NCI-H2227 (cell line): ENCODE data around the gene OR2A1.
"Not testable (repeated sequence)": the region's sequence is repeated elsewhere in the genome, so short reads cannot be mapped to it uniquely, and the experiment has no call there.

Experiments
- DNase-seq: peaks from one replicate; lab custom pipeline; 2025; ENCODE audit not compliant: unreplicated experiment; lab: John Stamatoyannopoulos, UW

The OR2A1 gene, protein sequence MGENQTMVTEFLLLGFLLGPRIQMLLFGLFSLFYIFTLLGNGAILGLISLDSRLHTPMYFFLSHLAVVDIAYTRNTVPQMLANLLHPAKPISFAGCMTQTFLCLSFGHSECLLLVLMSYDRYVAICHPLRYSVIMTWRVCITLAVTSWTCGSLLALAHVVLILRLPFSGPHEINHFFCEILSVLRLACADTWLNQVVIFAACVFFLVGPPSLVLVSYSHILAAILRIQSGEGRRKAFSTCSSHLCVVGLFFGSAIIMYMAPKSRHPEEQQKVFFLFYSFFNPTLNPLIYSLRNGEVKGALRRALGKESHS

GRCh38 chr7:144311872-144312469, at the start of gene OR2A1:
Gene OR2A1, plus strand, starts transcription at chr7:144312419. Its CDS starts 5,706 bp downstream, at chr7:144318125.
- not testable (repeated sequence) for DNase-seq

DNA sequence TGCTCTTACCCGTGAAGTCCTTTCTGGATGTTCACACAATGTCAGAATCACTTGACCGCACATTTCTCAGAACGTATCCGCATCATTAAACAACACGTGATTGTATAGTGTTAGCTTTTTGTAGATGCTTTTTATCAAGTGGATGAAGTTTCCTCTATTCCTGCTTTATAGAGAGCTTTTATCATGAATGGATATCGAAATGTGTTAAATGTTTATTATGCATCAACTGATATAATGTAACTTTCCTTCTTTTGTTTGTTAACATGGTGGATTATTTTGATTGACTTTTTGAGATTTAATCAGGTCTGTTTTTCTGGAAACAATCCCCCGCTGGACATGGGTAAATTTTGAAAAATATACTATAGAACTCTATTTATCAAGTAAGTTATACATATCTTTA, 47.5 kb upstream of the OR2A1 start, which contains the start of gene OR2A7:
Gene OR2A7 (minus strand): TSS at position 101 of the 400 bp plus-strand sequence. CDS start 5,164 bp downstream, outside the sequence.
- not testable (repeated sequence) for DNase-seq

GRCh38 chr7:144269188-144269587, 43.0 kb upstream of the OR2A1 start, which contains the start of gene CTAGE8:
Gene CTAGE8, minus strand, starts transcription at chr7:144269288. Its CDS starts 38 bp downstream, at chr7:144269250.
- DNase-seq = not testable (repeated sequence)

- not testable (repeated sequence) for DNase-seq
Observed at GRCh38 chr7:144275281-144275680, 36.9 kb upstream of the OR2A1 start.

- DNase-seq = not testable (repeated sequence)
Observed at GRCh38 chr7:144280010-144280409, 32.2 kb upstream of the OR2A1 start.

GRCh38 chr7:144281981-144282380, 30.2 kb upstream of the OR2A1 start:
- not testable (repeated sequence) for DNase-seq

GRCh38 chr7:144282490-144282889, 29.7 kb upstream of the OR2A1 start:
- not testable (repeated sequence) for DNase-seq

GRCh38 chr7:144283716-144284115, 28.5 kb upstream of the OR2A1 start:
- not testable (repeated sequence) for DNase-seq

DNA sequence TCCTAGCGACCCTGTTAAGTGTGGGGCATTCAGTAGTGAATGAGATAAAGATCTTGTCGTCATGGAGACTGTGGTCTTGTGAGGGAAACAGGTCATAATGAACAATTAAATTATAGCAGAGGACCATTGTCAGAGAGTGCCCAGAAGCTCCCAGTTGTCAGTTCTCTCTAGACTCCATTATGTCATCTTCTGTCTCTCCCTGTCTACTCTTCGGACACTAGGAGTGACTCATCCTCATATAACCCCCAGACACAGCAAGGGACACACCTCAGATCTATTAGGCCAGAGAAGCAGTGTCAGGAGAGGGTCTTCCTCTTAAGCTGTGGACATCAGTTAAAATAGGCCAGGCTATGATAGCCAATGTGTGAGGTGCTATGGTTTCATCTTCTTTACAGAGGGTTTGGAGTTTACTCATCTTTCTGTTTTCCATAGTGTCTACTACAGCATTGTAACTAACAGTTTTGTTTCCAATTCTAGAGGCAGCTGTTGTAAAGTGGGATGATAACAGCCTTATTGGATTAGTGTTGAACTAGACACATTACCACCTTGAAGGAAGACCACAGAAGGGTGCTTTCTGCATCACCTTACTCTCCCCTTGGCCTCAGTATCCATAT, 24.9 kb upstream of the OR2A1 start:
- not testable (repeated sequence) for DNase-seq

- not testable (repeated sequence) for DNase-seq
Observed at GRCh38 chr7:144291607-144292006, 20.6 kb upstream of the OR2A1 start.

GRCh38 chr7:144292384-144293161, 19.6 kb upstream of the OR2A1 start:
- not testable (repeated sequence) for DNase-seq

GRCh38 chr7:144293794-144294499, 18.3 kb upstream of the OR2A1 start:
- DNase-seq = not testable (repeated sequence)

DNA sequence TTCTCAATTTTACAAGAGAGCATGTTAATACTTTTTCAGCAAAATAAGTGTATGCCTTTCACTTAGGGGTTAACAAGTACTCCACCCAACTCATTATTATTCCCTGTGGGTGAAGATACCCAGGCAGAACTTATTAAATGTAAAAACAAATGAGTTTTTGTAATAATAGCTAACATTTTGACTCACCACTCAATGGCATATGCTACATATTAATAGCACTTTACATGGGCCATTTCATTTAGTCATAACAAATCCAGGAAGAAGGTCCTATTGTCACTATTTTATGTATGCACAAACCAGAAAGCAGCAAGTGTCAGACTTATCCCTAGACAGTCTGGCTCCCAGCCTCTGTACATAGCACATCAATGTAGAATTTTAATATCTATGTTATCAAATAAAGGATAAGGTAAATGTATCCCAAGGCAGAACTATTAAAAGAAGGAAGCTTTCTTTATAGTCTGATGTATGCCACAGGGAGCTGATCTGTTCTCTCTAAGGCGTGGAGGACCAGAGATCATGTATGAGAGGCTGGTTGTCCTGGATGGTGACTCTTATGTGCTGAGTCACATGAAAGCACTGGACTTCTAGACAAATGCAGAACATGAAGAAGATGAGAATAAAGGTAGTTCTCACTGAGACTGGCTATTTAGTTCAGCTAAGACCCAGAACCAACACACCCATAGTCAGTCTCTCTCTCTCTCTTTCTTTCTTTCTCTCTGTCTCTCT, 9.5 kb upstream of the OR2A1 start:
- DNase-seq = not testable (repeated sequence)

GRCh38 chr7:144303607-144304006, 8.6 kb upstream of the OR2A1 start:
- DNase-seq = not testable (repeated sequence)

GRCh38 chr7:144305156-144305555, 7.1 kb upstream of the OR2A1 start:
- DNase-seq = not testable (repeated sequence)

GRCh38 chr7:144309702-144310101, 2.5 kb upstream of the OR2A1 start:
- not testable (repeated sequence) for DNase-seq

DNA sequence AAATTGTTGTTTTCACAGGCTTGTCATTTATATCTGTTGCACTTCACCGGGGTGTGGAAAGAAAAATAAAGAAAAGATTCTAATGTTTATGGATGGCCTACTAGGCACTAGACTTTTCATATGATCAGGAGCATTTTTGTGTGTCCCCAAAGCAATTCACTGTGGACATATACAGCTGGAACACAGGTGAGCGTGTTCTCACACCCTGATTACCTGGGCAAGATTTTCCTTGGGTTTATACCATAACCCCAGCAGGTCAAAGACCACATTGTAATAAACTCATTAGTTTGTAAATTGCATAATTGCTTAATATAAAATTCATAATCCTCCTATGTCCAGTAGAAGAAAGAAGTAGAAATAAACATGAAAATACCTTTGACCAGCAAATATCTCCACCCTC, 1.0 kb upstream of the OR2A1 start:
- DNase-seq = not testable (repeated sequence)

DNA sequence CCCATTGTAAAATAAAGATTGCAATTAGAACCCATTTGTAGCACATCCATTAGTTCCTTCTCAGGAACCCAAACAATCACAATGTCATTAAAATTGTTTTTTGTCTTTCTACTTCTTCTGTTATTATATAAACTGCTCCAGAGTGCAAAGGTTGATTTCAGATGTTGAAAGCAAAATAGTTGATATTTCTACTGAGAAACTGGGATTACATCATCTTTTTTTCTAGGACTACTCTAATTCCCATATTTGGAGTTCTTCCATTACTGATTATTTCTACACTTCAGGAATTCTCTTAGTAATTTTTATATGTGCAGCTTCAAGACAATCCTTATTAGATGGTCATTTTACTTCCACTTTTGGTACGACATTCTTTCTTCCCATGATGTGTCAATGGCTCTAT, 5.3 kb downstream of the OR2A1 start:
- not testable (repeated sequence) for DNase-seq

GRCh38 chr7:144319547-144319946, 7.3 kb downstream of the OR2A1 start:
- not testable (repeated sequence) for DNase-seq
